Heart left ventricle (tissue), 13 donors: ENCODE results near the gene PER1.

Experiments
- CTCF ChIP-seq, 12 donors: fragments of 200-600 bp; sonication (generic) in 4 of 12; IDR thresholded peaks; one replicate each; pipeline versions ENCODE4 v1.5.0 to v1.8.0; 2018 to 2022; ENCODE audit warnings: antibody characterized with exemption in 12 of 12, mild to moderate bottlenecking in 5 of 12
- POLR2A ChIP-seq, 2 donors: fragments of 450-650 bp; IDR thresholded peaks; one replicate each; pipeline ENCODE4 v1.6.1; 2017; ENCODE audit warnings: antibody characterized with exemption in 2 of 2, mild to moderate bottlenecking in 2 of 2, moderate library complexity in 2 of 2
- donor health status: ischemic (EF 13 %, LVEDD 7.1; RV severe dilation, severe dysfunction).
- donor health status: DM: no; HTN: yes; CAD: no.
- donor health status: DM: no; HTN: no; CAD: no.
- donor health status: ischemic (EF 25% LVEDD 6.9; RV normal size, moderate dysfunction).
- donor health status: ischemic (EF 25% LVEDD 5.7; RV mildly dilated, moderate dysfunction).
- donor health status: ischemic (EF 35%, LVEDD 5.7; RV mildly dilated, moderate dysfunction).
- donor health status: nonischemic (EF 11% LVEDD 7.7; RV severe dilation, severe dysfunction).
- donor health status: DM: yes; HTN: yes; CAD: no.
- donor health status: PGD.
- donor health status: ischemic (EF 29% LVEDD 5.4; RV normal size, mild dysfunction).
- donor health status: nonischemic (EF 23%, LVEDD 6.1; RV moderate dilation, normal function).

GRCh38 chr17:8133399-8133798 lies 18.8 kb downstream of the PER1 start:
- TF ChIP-seq CTCF (IDR thresholded peaks at IDR 0.05) = no peak
- TF ChIP-seq POLR2A (IDR thresholded peaks at IDR 0.05) = no peak
